Muscle of back (tissue), 11 donors: Measurements from ENCODE around the gene SHF. TPM values are rescaled to one million over a fixed set of nuclear protein-coding genes. Genes with fewer than 3 reads are reported as not detected.
"Not testable (repeated sequence)": the region's sequence is repeated elsewhere in the genome, so short reads cannot be mapped to it uniquely, and the experiment has no call there.

Experiments used
- DNase-seq, 3 donors: peaks; one replicate each; pipeline versions ENCODE4 v3.0.0 to v3.0.0-alpha.2; 2013
- polyA plus RNA-seq, 10 donors: library from polyadenylated mRNA; unstranded; fragments of 120-200 nt; gene quantifications; one replicate each; pipeline ENCODE4 v1.2.1, GENCODE V29; 2013; ENCODE audit not compliant: insufficient read length in 10 of 10

The SHF gene
- polyA plus RNA-seq, 10 donors = 7.2 to 15.4 (median 10.1) TPM

DNA sequence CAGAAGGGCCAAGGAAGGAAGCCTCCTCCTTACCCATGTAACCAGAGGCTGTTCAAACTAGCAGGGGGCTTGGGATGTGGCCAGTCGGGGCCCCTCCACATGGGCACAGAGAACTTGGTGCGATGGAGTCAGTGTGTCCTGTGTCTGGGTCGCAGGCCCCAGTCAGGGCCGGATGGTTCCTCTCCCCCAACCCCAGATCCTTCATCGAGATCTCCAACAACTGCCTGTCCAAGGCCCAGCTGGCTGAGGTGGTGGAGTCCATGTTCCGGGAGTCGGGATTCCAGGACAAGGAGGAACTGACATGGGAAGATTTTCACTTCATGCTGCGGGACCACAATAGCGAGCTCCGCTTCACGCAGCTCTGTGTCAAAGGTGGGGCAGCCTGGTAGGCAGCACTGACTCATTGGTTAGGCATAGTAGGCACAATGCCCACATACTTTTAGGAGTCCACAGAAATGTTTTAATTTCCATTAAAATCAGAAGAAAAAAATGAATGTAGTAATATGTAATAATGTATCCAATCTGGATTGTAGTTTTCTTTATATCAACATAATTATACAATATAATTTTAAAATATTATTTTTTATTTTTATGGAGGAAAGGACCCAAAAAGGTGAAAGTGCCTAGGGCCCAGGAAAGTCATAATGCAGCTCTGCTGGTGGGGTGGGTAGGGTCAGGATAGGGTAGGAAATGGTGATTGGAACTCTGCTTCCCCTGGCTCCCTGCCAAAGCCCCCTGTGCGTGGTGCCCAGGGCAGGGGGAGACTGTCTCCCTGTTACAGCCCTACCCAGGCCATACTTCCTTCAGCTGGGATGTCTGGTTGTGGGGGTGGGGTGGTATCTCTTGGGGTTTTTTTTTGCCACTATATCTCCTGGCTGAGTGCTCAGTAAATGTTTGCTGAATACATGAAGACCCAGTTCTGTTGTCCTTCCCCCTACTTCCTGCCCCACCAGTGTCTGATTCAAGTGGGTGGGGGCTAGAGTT lies 39.4 kb downstream of the SHF start:
- no peak for DNase-seq

DNA sequence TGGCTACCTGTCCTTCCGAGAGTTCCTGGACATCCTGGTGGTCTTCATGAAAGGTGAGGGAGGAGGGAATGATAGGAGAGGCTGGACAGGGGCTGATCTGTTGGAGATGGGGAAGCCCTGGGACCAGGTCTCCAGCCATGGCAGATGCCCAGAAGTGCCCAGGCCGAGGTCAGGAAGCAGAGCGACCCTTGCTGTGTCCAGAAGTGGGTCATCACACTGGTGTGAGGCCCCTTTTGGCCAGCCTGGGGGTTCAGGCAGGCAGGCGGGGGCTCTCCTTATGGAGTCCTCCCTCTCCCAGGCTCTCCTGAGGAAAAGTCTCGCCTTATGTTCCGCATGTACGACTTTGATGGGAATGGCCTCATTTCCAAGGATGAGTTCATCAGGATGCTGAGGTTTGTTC lies 40.2 kb downstream of the SHF start:
- DNase-seq = no peak

DNA sequence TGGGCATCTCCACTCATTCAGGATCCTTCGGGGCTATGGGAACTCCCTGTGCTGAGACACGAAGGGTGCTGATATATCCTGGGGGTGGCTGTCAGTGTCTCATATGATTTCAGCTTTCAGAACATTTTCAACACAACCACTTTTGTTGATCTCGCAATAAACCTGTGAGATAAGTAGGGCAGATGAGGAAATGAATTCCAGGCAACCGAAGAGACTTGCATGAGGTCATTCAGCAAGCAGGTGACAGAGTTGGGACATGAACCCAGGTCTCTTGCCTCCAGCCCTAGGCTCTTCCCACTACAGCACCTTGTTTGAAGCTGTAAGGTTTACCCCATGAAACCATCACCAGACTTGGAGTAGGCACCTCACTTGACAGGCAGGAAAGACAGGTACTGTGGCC lies 41.4 kb downstream of the SHF start:
- no peak for DNase-seq

DNA sequence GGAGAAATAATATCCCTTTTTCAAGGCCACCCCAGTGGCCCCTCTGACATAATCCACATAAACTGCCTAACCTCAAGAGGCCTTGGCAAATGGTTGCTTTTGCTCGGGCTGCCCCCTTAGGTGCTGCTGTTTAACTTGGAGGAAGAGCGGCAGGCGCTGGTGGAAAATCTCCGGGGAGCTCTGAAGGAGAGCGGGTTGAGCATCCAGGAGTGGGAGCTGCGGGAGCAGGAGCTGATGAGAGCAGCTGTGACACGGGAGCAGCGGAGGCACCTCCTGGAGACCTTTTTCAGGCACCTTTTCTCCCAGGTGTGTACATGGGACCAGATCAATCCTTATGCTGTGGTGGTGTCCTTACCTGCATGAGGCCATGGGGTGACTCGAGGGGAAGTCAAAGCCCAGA lies 43.0 kb downstream of the SHF start:
- DNase-seq = no peak

DNA sequence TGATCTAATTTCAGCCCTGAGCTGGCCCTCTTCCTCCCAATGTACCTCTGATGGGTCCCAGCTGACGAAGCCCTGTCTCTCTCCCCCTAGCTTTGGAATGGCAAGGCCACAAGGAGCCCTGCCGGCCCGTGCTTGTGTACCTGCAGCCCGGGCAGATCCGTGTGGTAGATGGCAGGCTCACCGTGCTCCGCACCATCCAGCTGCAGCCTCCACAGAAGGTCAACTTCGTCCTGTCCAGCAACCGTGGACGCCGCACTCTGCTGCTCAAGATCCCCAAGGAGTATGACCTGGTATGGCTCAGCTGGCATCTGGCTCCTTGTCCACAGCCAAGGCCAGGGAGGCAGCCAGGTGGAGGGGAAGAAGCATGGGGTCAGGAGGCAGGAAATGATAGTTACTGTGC lies 43.8 kb downstream of the SHF start:
- no peak for DNase-seq

GRCh38 chr15:45143056-45143455 lies 44.7 kb downstream of the SHF start:
- no peak for DNase-seq

GRCh38 chr15:45141386-45141785 lies 46.4 kb downstream of the SHF start:
- DNase-seq = no peak

- DNase-seq = no peak
Measured at GRCh38 chr15:45140557-45141250, 47.1 kb downstream of the SHF start.

- no peak for DNase-seq
Measured at GRCh38 chr15:45139770-45140169, 48.0 kb downstream of the SHF start.

- no peak for DNase-seq
Measured at GRCh38 chr15:45138814-45139765, 48.7 kb downstream of the SHF start.

DNA sequence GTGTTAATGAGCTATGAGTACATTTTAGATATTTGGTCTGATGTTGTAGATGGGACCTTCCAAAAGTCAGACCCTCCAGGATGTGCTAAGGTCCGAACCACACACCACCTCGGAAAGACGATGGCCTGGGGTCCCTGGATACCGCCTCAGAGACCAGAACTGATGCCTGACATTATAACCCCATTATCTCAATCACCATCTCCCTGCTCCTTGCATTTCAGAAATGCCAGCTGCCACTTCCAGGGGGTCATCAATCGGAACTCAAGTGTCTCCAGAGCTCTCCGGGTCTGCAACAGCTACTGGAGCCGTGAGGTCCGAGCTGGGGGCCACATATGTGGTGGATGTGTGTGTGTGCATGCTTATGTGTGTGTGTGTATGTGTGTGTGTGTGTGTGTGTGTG lies 50.1 kb downstream of the SHF start:
- no peak for DNase-seq

DNA sequence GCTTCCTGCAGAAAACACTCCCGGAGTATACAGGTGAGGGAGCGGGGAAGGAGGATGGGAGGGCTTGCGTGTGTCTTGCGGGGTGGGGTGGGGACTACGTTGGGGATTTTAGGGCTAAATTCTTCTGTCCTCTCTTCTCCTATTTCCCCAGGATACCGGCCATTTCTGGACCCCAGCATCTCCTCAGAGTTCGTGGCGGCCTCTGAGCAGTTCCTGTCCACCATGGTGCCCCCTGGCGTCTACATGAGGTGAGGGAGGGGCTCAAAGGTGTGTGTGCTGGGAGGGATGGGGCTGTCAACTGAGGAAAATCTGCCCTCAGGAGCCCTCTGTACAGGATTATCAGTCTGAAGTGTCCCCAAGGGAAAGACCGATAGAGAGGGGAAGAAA lies 51.4 kb downstream of the SHF start:
- no peak for DNase-seq

- not testable (repeated sequence) for DNase-seq
Measured at GRCh38 chr15:45135705-45136377, 51.9 kb downstream of the SHF start.

DNA sequence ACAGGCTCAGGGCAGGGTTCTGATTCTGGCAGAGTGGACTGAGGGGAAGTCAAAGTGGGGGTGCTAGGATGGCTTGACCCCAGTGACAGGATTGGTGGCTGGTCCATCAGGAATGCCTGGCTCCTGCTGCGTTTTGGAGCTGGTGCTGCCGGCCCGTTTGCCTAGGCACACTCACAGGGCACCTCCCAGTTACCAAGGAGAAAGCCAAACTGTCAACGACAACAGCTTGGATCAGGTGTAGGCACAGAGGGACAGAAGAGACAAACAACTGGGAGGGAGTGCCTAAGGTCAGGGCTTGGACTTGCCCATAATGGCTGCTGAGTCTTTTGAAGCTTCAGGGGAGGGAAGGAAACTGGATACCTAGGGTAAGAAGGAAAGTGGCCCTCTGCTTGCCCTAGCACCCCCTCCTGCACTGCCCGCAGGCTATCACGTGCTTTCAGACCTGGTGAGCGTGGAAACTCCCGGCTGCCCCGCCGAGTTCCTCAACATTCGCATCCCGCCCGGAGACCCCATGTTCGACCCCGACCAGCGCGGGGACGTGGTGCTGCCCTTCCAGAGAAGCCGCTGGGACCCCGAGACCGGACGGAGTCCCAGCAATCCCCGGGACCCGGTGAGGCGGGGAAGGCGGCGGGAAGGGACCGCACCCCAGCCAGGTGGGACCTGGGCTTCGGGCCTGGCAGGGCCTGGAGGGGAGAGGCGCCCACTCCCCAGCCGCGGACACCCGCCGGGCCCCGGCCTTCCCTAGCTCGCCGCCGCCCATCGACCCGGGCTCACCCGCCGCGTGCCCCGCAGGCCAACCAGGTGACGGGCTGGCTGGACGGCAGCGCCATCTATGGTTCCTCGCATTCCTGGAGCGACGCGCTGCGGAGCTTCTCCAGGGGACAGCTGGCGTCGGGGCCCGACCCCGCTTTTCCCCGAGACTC lies 52.8 kb downstream of the SHF start:
- DNase-seq = no peak

- no peak for DNase-seq
Measured at GRCh38 chr15:45134046-45134445, 53.7 kb downstream of the SHF start.

GRCh38 chr15:45133561-45133920 lies 54.2 kb downstream of the SHF start:
- DNase-seq = no peak

GRCh38 chr15:45132844-45133560 lies 54.8 kb downstream of the SHF start:
- no peak for DNase-seq

GRCh38 chr15:45131510-45131909 lies 56.3 kb downstream of the SHF start:
- no peak for DNase-seq

DNA sequence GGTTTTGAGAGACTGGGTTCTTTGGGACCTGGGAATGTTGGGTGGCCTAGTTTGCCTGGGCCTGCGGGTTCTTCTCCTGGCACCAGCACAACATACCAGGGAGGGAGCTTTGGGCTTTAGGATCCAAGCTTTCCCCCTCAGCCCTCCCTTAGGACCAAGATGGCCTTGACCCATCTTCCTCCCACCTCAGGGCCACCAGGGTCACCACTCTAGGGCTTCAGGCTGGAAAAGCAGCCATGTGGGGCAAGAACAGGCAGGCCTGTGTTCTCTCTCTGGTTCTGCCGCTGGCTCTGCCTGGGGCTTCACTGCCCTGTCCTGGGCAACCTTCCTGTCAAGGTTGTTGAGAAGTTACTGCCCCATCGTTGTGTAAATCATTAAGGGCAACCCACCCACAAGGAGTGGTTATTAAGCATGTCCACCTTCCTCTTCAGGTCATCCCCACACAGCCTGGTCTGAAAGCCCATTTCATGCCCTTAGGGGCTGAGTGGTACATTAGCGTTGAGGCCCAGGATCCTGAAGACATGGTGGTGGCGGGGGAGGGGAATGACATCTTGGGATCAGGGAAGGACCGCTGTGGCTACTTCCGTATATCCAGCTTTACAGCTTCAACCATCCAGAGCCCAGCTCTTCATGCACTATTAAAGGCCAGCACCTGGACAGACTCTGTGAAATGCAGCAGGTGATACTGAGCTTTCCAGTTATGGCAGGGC lies 57.3 kb downstream of the SHF start:
- DNase-seq = no peak
